Hematopoietic multipotent progenitor cell treated with erythropoietin and hydrocortisone succinate and interleukin-3 and kit ligand, for 4 days (in vitro differentiated cells): ENCODE results near the gene SLC26A1.

Experiments
- DNase-seq: peaks from one replicate; pipeline ENCODE4 v3.0.0-alpha.2; 2015

SLC26A1 gene

GRCh38 chr4:1027915-1028238 lies 34.7 kb upstream of the SLC26A1 start:
- no peak for DNase-seq

GRCh38 chr4:1027219-1027914 lies 34.2 kb upstream of the SLC26A1 start:
- no peak for DNase-seq

GRCh38 chr4:1026115-1026514 lies 32.9 kb upstream of the SLC26A1 start:
- DNase-seq, result peak; percentile 59

- DNase-seq, result no peak
These were observed 31.8 kb upstream of the SLC26A1 start for GRCh38 chr4:1024882-1025545.

GRCh38 chr4:1023895-1024740 lies 30.9 kb upstream of the SLC26A1 start:
- no peak for DNase-seq

GRCh38 chr4:1023075-1023640 lies 30.0 kb upstream of the SLC26A1 start:
- DNase-seq, result no peak

GRCh38 chr4:1022739-1023066 lies 29.5 kb upstream of the SLC26A1 start:
- DNase-seq, result no peak

- DNase-seq, result no peak
These were observed 29.0 kb upstream of the SLC26A1 start for GRCh38 chr4:1022051-1022738.

- DNase-seq, result no peak
These were observed 28.3 kb upstream of the SLC26A1 start for GRCh38 chr4:1021386-1022050.

- DNase-seq, result peak; percentile 50
These were observed 26.7 kb upstream of the SLC26A1 start for GRCh38 chr4:1019729-1020470.

- no peak for DNase-seq
These were observed 26.1 kb upstream of the SLC26A1 start for GRCh38 chr4:1019320-1019719.

- no peak for DNase-seq
These were observed 25.2 kb upstream of the SLC26A1 start for GRCh38 chr4:1018147-1019020.

GRCh38 chr4:1017706-1018105 lies 24.5 kb upstream of the SLC26A1 start:
- DNase-seq, result no peak

GRCh38 chr4:1017211-1017610 lies 24.0 kb upstream of the SLC26A1 start:
- no peak for DNase-seq

GRCh38 chr4:1015746-1016145 lies 22.5 kb upstream of the SLC26A1 start:
- no peak for DNase-seq

GRCh38 chr4:1015179-1015578 lies 22.0 kb upstream of the SLC26A1 start:
- no peak for DNase-seq

- DNase-seq, result no peak
These were observed 21.3 kb upstream of the SLC26A1 start for GRCh38 chr4:1014291-1015167.

GRCh38 chr4:1013225-1014073 lies 20.2 kb upstream of the SLC26A1 start:
- no peak for DNase-seq
